ENCODE results near the gene TSFM.

Gene TSFM

GRCh38 chr12:57835366-57836288 lies 53.0 kb downstream of the TSFM start:
- peaks cover 32% of the 10 kb centered on the region for H3K4me1 ChIP-seq (ENCODE audit: insufficient read depth, low read length)
- no peaks in the 10 kb centered on the region; the same call in 1 of the 2 replicates for H3K36me3 ChIP-seq (ENCODE audit: insufficient read depth, low read length)
- peaks cover 85% of the 10 kb centered on the region for H4K20me1 ChIP-seq (ENCODE audit: insufficient read depth, low read length)
- H3K4me2 ChIP-seq (ENCODE audit: insufficient read depth, low read length) = no peak overlapping the region
- DNase-seq (no peak), ATAC-seq (ENCODE audit: insufficient read depth, low read depth) (no peak)
- no peak overlapping the region for H3K9ac ChIP-seq (ENCODE audit: low read depth, low read length)
- H3K27ac ChIP-seq (ENCODE audit: low read length) = no peak overlapping the region
- H3K27me3 ChIP-seq (ENCODE audit: insufficient read depth, low read length, poor library complexity) = no peaks in the 10 kb centered on the region
- no peak for TF ChIP-seq EZH2 (IDR thresholded peaks at IDR 0.05; ENCODE audit: borderline replicate concordance, low read depth, low read length, severe bottlenecking)
- no peak overlapping the region for H3K4me3 ChIP-seq (ENCODE audit: low read depth in 1 of 2, low read length in 2 of 2)
- H2AFZ ChIP-seq (ENCODE audit: low read depth, low read length) = no peak overlapping the region
- H3K79me2 ChIP-seq (ENCODE audit: insufficient read depth, low read length) = peaks cover 99% of the 10 kb centered on the region
- H3K9me3 ChIP-seq (ENCODE audit: insufficient read depth, low read length, severe bottlenecking) = no peaks in the 10 kb centered on the region

GRCh38 chr12:57836442-57837375 lies 54.1 kb downstream of the TSFM start:
- no peak overlapping the region for H2AFZ ChIP-seq (ENCODE audit: low read depth, low read length)
- H3K79me2 ChIP-seq (ENCODE audit: insufficient read depth, low read length) = peaks cover 99% of the 10 kb centered on the region
- TF ChIP-seq CTCF (IDR thresholded peaks at IDR 0.05; ENCODE audit: borderline replicate concordance, extremely low read depth, low read length, poor library complexity, severe bottlenecking) (no peak), EZH2 (IDR thresholded peaks at IDR 0.05; ENCODE audit: borderline replicate concordance, low read depth, low read length, severe bottlenecking) (no peak)
- peak; percentile 52 for ATAC-seq (ENCODE audit: insufficient read depth, low read depth)
- peak; percentile 52 for DNase-seq
- no peak overlapping the region for H3K4me3 ChIP-seq (ENCODE audit: low read depth in 1 of 2, low read length in 2 of 2)
- H3K9me3 ChIP-seq (ENCODE audit: insufficient read depth, low read length, severe bottlenecking) = no peaks in the 10 kb centered on the region
- no peaks in the 10 kb centered on the region; the same call in 1 of the 2 replicates for H3K36me3 ChIP-seq (ENCODE audit: insufficient read depth, low read length)
- no peaks in the 10 kb centered on the region for H3K27me3 ChIP-seq (ENCODE audit: insufficient read depth, low read length, poor library complexity)
- H3K27ac ChIP-seq (ENCODE audit: low read length) = no peak overlapping the region
- peaks cover 37% of the 10 kb centered on the region for H3K4me1 ChIP-seq (ENCODE audit: insufficient read depth, low read length)
- H3K9ac ChIP-seq (ENCODE audit: low read depth, low read length) = no peak overlapping the region
- H3K4me2 ChIP-seq (ENCODE audit: insufficient read depth, low read length) = no peak overlapping the region
- peaks cover 89% of the 10 kb centered on the region for H4K20me1 ChIP-seq (ENCODE audit: insufficient read depth, low read length)

- no peak for TF ChIP-seq CTCF (IDR thresholded peaks at IDR 0.05; ENCODE audit: borderline replicate concordance, extremely low read depth, low read length, poor library complexity, severe bottlenecking)
- TF ChIP-seq EZH2 (IDR thresholded peaks at IDR 0.05; ENCODE audit: borderline replicate concordance, low read depth, low read length, severe bottlenecking) = no peak
- H3K27ac ChIP-seq (ENCODE audit: low read length) = peak overlapping the region; percentile 32; the same call in 1 of the 2 replicates
- H3K4me1 ChIP-seq (ENCODE audit: insufficient read depth, low read length) = peaks cover 41% of the 10 kb centered on the region
- peaks cover 92% of the 10 kb centered on the region for H4K20me1 ChIP-seq (ENCODE audit: insufficient read depth, low read length)
- no peak overlapping the region for H3K9ac ChIP-seq (ENCODE audit: low read depth, low read length)
- no peaks in the 10 kb centered on the region for H3K9me3 ChIP-seq (ENCODE audit: insufficient read depth, low read length, severe bottlenecking)
- DNase-seq (peak; percentile 20), ATAC-seq (ENCODE audit: insufficient read depth, low read depth) (peak; percentile 60)
- H3K36me3 ChIP-seq (ENCODE audit: insufficient read depth, low read length) = no peaks in the 10 kb centered on the region; the same call in 1 of the 2 replicates
- peaks cover 99% of the 10 kb centered on the region for H3K79me2 ChIP-seq (ENCODE audit: insufficient read depth, low read length)
- no peak overlapping the region for H3K4me3 ChIP-seq (ENCODE audit: low read depth in 1 of 2, low read length in 2 of 2)
- H3K4me2 ChIP-seq (ENCODE audit: insufficient read depth, low read length) = no peak overlapping the region
- H3K27me3 ChIP-seq (ENCODE audit: insufficient read depth, low read length, poor library complexity) = no peaks in the 10 kb centered on the region
- no peak overlapping the region for H2AFZ ChIP-seq (ENCODE audit: low read depth, low read length)
These were observed 55.4 kb downstream of the TSFM start for GRCh38 chr12:57837864-57838562.
